Thyroid gland (tissue), 4 donors: ENCODE results near the gene DNAJC30.

Source experiments
- CTCF ChIP-seq, 6 experiments: fragments of 200-600 bp in 3 of 6; fragments of 450-650 bp in 3 of 6; sonication (generic) in 3 of 6; IDR thresholded peaks; one replicate each; pipeline ENCODE4 v1.5.1; 2016 to 2019; ENCODE audit warnings: antibody characterized with exemption in 6 of 6, mild to moderate bottlenecking in 2 of 6, inconsistent platforms in 1 of 6, moderate library complexity in 1 of 6
- POLR2A ChIP-seq, 2 donors: fragments of 450-650 bp; IDR thresholded peaks; one replicate each; pipeline ENCODE4 v1.6.1; 2017; ENCODE audit warnings: antibody characterized with exemption in 2 of 2, mild to moderate bottlenecking in 2 of 2, moderate library complexity in 1 of 2

GRCh38 chr7:73721377-73721817, 38.1 kb upstream of the DNAJC30 start:
- peak in 2 of 6 experiments; percentile 8 to 15 for TF ChIP-seq CTCF (IDR thresholded peaks at IDR 0.05)
- TF ChIP-seq POLR2A (IDR thresholded peaks at IDR 0.05), result no peak
